ENCODE data around the gene IPO4. TPM values are rescaled to one million over a fixed set of nuclear protein-coding genes. Genes with fewer than 3 reads are reported as not detected.

Gene IPO4
- total and polyA plus RNA-seq, 2 of the 4 experiments (the other 2 are of a cell fraction): 37.6 to 39.4 TPM

- no peak overlapping the region for H3K4ac ChIP-seq (ENCODE audit: low read depth, low read length)
- no peak overlapping the region for H2BK20ac ChIP-seq (ENCODE audit: low read depth, low read length)
- in situ Hi-C loops (cut with MboI; ENCODE audit: low sequenced_read_pairs): no loop called here
- dilution Hi-C loops (cut with HindIII; ENCODE audit: low sequenced_read_pairs, unreplicated experiment): no loop called here
- H3K27me3 ChIP-seq (ENCODE audit: control insufficient read depth, insufficient read depth, low read length): no peaks in the 10 kb centered on the region
- no TSS peak for BruUV-seq (replicated peaks)
- POLR2A ChIA-PET (ENCODE audit: unreplicated experiment): no interaction called here
- H3K27ac ChIP-seq (ENCODE audit: insufficient read depth, low read length): no peak overlapping the region
- H3K9me3 ChIP-seq (ENCODE audit: control insufficient read depth, insufficient read depth, low read length): no peaks in the 10 kb centered on the region
- H2BK5ac ChIP-seq (ENCODE audit: low read depth, low read length, poor library complexity, severe bottlenecking): no peak overlapping the region
- peaks cover 38 to 56% of the 10 kb centered on the region in 2 experiments for H3K79me1 ChIP-seq (ENCODE audit: low read depth in 1 of 2, low read length in 2 of 2)
- peaks cover 8% of the 10 kb centered on the region for H3K4me1 ChIP-seq (ENCODE audit: control insufficient read depth, insufficient read depth, low read length)
- 80% methylated on average over 1 of the region's 2 CpGs; no CpG with 5 or more reads in 1 of the 2 experiments for WGBS, 2 experiments (ENCODE audit: extremely low coverage in 2 of 2, insufficient read length in 1 of 2)
- H3K9ac ChIP-seq (ENCODE audit: low read depth, low read length): no peak overlapping the region
- no peak overlapping the region for H2BK15ac ChIP-seq (ENCODE audit: low read depth, low read length)
- peak overlapping the region; percentile 9 for H2AK9ac ChIP-seq (replicated peaks; ENCODE audit: low read depth, low read length, poor library complexity)
- no peak overlapping the region for H2BK120ac ChIP-seq (ENCODE audit: low read depth, low read length)
- H2AFZ ChIP-seq (replicated peaks; ENCODE audit: low read length, poor library complexity): no peak overlapping the region
- DNase-seq (no peak), ATAC-seq (ENCODE audit: low read depth) (no peak)
- peak overlapping the region in 1 of 2 experiments; percentile 59; a peak in 1 of 4 replicates for H4K8ac ChIP-seq (ENCODE audit: low read depth in 2 of 2, low read length in 2 of 2)
- H2AK5ac ChIP-seq (ENCODE audit: low read depth, low read length): no peak overlapping the region
- H4K20me1 ChIP-seq (ENCODE audit: insufficient read depth, low read length): no peaks in the 10 kb centered on the region
- TF ChIP-seq USF2 (IDR thresholded peaks at IDR 0.05; ENCODE audit: low read depth, low read length) (no peak), BHLHE40 (IDR thresholded peaks at IDR 0.05; ENCODE audit: low read depth, low read length) (no peak), MAZ (IDR thresholded peaks at IDR 0.05; ENCODE audit: borderline replicate concordance, low read depth, low read length) (no peak), FOS (IDR thresholded peaks at IDR 0.05; ENCODE audit: low read depth, low read length) (no peak), CEBPB (IDR thresholded peaks at IDR 0.05; ENCODE audit: low read depth, low read length) (no peak), RCOR1 (IDR thresholded peaks at IDR 0.05; ENCODE audit: insufficient replicate concordance, low read length) (no peak), NFE2L2 (IDR thresholded peaks at IDR 0.05; ENCODE audit: low read depth, low read length) (no peak), POLR2A (IDR thresholded peaks at IDR 0.05; ENCODE audit: low read depth, low read length) (no peak), RFX5 (IDR thresholded peaks at IDR 0.05; ENCODE audit: low read depth, low read length) (no peak), MAFK (IDR thresholded peaks at IDR 0.05; ENCODE audit: low read depth, low read length) (no peak), SMC3 (IDR thresholded peaks at IDR 0.05; ENCODE audit: low read depth, low read length) (no peak)
- H3K56ac ChIP-seq (ENCODE audit: extremely low read depth, insufficient read depth, low read length): no peak overlapping the region
- intact Hi-C loops (cut with micrococcal nuclease): no loop called here
- peaks cover 11% of the 10 kb centered on the region; the same call in 1 of the 2 replicates for H3K9me1 ChIP-seq (ENCODE audit: insufficient read depth, low read length)
- peaks cover 16% of the 10 kb centered on the region for H3K36me3 ChIP-seq (ENCODE audit: control insufficient read depth, insufficient read depth, low read length)
- H3K18ac ChIP-seq (ENCODE audit: low read depth, low read length): no peak overlapping the region
- H4K91ac ChIP-seq (ENCODE audit: insufficient read depth, low read depth, low read length): no peak overlapping the region
- H4K5ac ChIP-seq (ENCODE audit: low read depth, low read length): no peak overlapping the region
- no peak overlapping the region for H3K4me3 ChIP-seq (ENCODE audit: insufficient read depth, low read depth, low read length)
- H3K14ac ChIP-seq (replicated peaks; ENCODE audit: low read depth, low read length): no peak overlapping the region
- H3K23ac ChIP-seq (ENCODE audit: low read depth, low read length): peak overlapping the region; percentile 90
- CTCF ChIA-PET: no interaction called here
- no peak overlapping the region for H3K4me2 ChIP-seq (ENCODE audit: low read depth, low read length)
Measured at GRCh38 chr14:24197056-24197450, 8.4 kb upstream of the IPO4 start.
